ENCODE data around the gene ENOPH1.
"Not testable (repeated sequence)": the region's sequence is repeated elsewhere in the genome, so short reads cannot be mapped to it uniquely, and the experiment has no call there.

ENOPH1 gene

GRCh38 chr4:82430193-82430963 is at the start of gene ENOPH1, which contains the start of gene HNRNPDL:
Gene ENOPH1 (plus strand): TSS chr4:82430590. CDS start chr4:82430830, 240 bp downstream.
Gene HNRNPDL (minus strand): TSS chr4:82430462. CDS start chr4:82429690, 772 bp downstream.
- in situ Hi-C loops (cut with HindIII; ENCODE audit: low sequenced_read_pairs): no loop called here

GRCh38 chr4:82380831-82381230 is 49.6 kb upstream of the ENOPH1 start:
- in situ Hi-C loops (cut with HindIII; ENCODE audit: low sequenced_read_pairs): no loop called here

GRCh38 chr4:82381235-82381634 is 49.2 kb upstream of the ENOPH1 start:
- in situ Hi-C loops (cut with HindIII; ENCODE audit: low sequenced_read_pairs): no loop called here

- in situ Hi-C loops (cut with HindIII; ENCODE audit: low sequenced_read_pairs): no loop called here
Observed at GRCh38 chr4:82381661-82382296, 48.6 kb upstream of the ENOPH1 start.

GRCh38 chr4:82382751-82383150 is 47.6 kb upstream of the ENOPH1 start:
- in situ Hi-C loops (cut with HindIII; ENCODE audit: low sequenced_read_pairs): no loop called here

GRCh38 chr4:82386312-82386711 is 44.1 kb upstream of the ENOPH1 start:
- in situ Hi-C loops (cut with HindIII; ENCODE audit: low sequenced_read_pairs): not testable (repeated sequence)

- in situ Hi-C loops (cut with HindIII; ENCODE audit: low sequenced_read_pairs): no loop called here
Observed at GRCh38 chr4:82388405-82388804, 42.0 kb upstream of the ENOPH1 start.

GRCh38 chr4:82390061-82390460 is 40.3 kb upstream of the ENOPH1 start:
- in situ Hi-C loops (cut with HindIII; ENCODE audit: low sequenced_read_pairs): not testable (repeated sequence)

- in situ Hi-C loops (cut with HindIII; ENCODE audit: low sequenced_read_pairs): no loop called here
Observed at GRCh38 chr4:82394896-82395295, 35.5 kb upstream of the ENOPH1 start.

GRCh38 chr4:82397527-82397926 is 32.9 kb upstream of the ENOPH1 start:
- in situ Hi-C loops (cut with HindIII; ENCODE audit: low sequenced_read_pairs): no loop called here

- in situ Hi-C loops (cut with HindIII; ENCODE audit: low sequenced_read_pairs): no loop called here
Observed at GRCh38 chr4:82398263-82398662, 32.1 kb upstream of the ENOPH1 start.

- in situ Hi-C loops (cut with HindIII; ENCODE audit: low sequenced_read_pairs): no loop called here
Observed at GRCh38 chr4:82401600-82401999, 28.8 kb upstream of the ENOPH1 start.

GRCh38 chr4:82402196-82402775 is 28.1 kb upstream of the ENOPH1 start:
- in situ Hi-C loops (cut with HindIII; ENCODE audit: low sequenced_read_pairs): no loop called here

- in situ Hi-C loops (cut with HindIII; ENCODE audit: low sequenced_read_pairs): no loop called here
Observed at GRCh38 chr4:82403725-82404124, 26.7 kb upstream of the ENOPH1 start.

GRCh38 chr4:82415061-82415460 is 15.3 kb upstream of the ENOPH1 start:
- in situ Hi-C loops (cut with HindIII; ENCODE audit: low sequenced_read_pairs): not testable (repeated sequence)

- in situ Hi-C loops (cut with HindIII; ENCODE audit: low sequenced_read_pairs): no loop called here
Observed at GRCh38 chr4:82415922-82416365, 14.4 kb upstream of the ENOPH1 start.

GRCh38 chr4:82419451-82419850 is 10.9 kb upstream of the ENOPH1 start:
- in situ Hi-C loops (cut with HindIII; ENCODE audit: low sequenced_read_pairs): no loop called here

- in situ Hi-C loops (cut with HindIII; ENCODE audit: low sequenced_read_pairs): no loop called here
Observed at GRCh38 chr4:82421796-82422560, 8.4 kb upstream of the ENOPH1 start.

- in situ Hi-C loops (cut with HindIII; ENCODE audit: low sequenced_read_pairs): no loop called here
Observed at GRCh38 chr4:82422616-82423015, 7.8 kb upstream of the ENOPH1 start.

GRCh38 chr4:82423245-82424054 is 6.9 kb upstream of the ENOPH1 start:
- in situ Hi-C loops (cut with HindIII; ENCODE audit: low sequenced_read_pairs): no loop called here

Measured in DLD1 (cell line).